Activated T-helper 2 cell treated with anti-CD3 and anti-CD28 coated beads, Interferon-gamma antibody, Interleukin-2, Interleukin-4, amounts not matched to agents 10 μg/mL and 5 μg/mL and 100 μg/mL, durations not matched to agents 14 hours and 24 hours and 36 hours (primary cell): Measurements from ENCODE around the gene FAM83E. TPM values are rescaled to one million over a fixed set of nuclear protein-coding genes. Genes with fewer than 3 reads are reported as not detected.

Experiments
- DNase-seq: peaks from one replicate; pipeline ENCODE4 v3.0.0; 2021; ENCODE audit warnings: low spot score
- H3K27ac Mint-ChIP-seq: one replicate; pipeline ENCODE4 v1.8.0; 2021; ENCODE audit warnings: mixed read lengths
- H3K27me3 Mint-ChIP-seq: one replicate; pipeline ENCODE4 v1.8.0; 2021; ENCODE audit warnings: low read depth, mixed read lengths
- H3K36me3 Mint-ChIP-seq: one replicate; pipeline ENCODE4 v1.8.0; 2021; ENCODE audit warnings: low read depth, mixed read lengths
- H3K4me1 Mint-ChIP-seq: one replicate; pipeline ENCODE4 v1.8.0; 2021; ENCODE audit warnings: low read depth, mixed read lengths
- H3K4me3 Mint-ChIP-seq: one replicate; pipeline ENCODE4 v1.8.0; 2021; ENCODE audit warnings: low read depth, mild to moderate bottlenecking, moderate library complexity, mixed read lengths
- H3K9me3 Mint-ChIP-seq: one replicate; pipeline ENCODE4 v1.8.0; 2021; ENCODE audit warnings: mixed read lengths
- intact Hi-C: fragments of 100-400 bp; cut with micrococcal nuclease; formaldehyde crosslinking; loops from one replicate; pipeline ENCODE4 v1.15.1; 2023
- total RNA-seq: library from RNA; stranded (reverse); gene quantifications from 2 replicates; pipeline ENCODE4 v1.2.3, GENCODE V29; 2022

FAM83E gene
- total RNA-seq, 1 donor from 2014 or later = 4.3 TPM

GRCh38 chr19:48565090-48565489 is 49.8 kb downstream of the FAM83E start:
- intact Hi-C loops = no loop called here
- Mint-ChIP-seq H3K4me3 (no peak overlapping the region), H3K36me3 (no peaks in the 10 kb centered on the region), H3K9me3 (no peaks in the 10 kb centered on the region), H3K27ac (no peak overlapping the region), H3K4me1 (no peaks in the 10 kb centered on the region), H3K27me3 (peaks cover 2% of the 10 kb centered on the region)
- no peak for DNase-seq

Other genes starting within 250 kb of the FAM83E start
- gene KDELR1, start 223.5 kb downstream of the FAM83E start, total RNA-seq = 80.2 and 87.8 TPM in 2 replicates
- 0.34 and 0.39 TPM in 2 replicates for gene GRIN2D, start 221.4 kb downstream of the FAM83E start, total RNA-seq
- 77.6 and 77.8 TPM in 2 replicates for gene GRWD1, start 169.1 kb downstream of the FAM83E start, total RNA-seq
- gene KCNJ14, start 159.5 kb downstream of the FAM83E start, total RNA-seq = 2.0 and 2.1 TPM in 2 replicates
- gene CYTH2, start 145.7 kb downstream of the FAM83E start, total RNA-seq = 37.7 and 38.6 TPM in 2 replicates
- gene LMTK3, start 103.2 kb downstream of the FAM83E start, total RNA-seq = 3.1 and 5.1 TPM in 2 replicates
- not detected in 2 replicates for gene SULT2B1, start 62.9 kb downstream of the FAM83E start, total RNA-seq
- gene SPACA4, start 8.3 kb downstream of the FAM83E start, total RNA-seq = not detected in 2 replicates
- gene RPL18, start 4.1 kb upstream of the FAM83E start, total RNA-seq = 1,853 and 1,861 TPM in 2 replicates
- 34.3 and 35.0 TPM in 2 replicates for gene SPHK2, start 4.4 kb upstream of the FAM83E start, total RNA-seq
- gene DBP, start 22.3 kb upstream of the FAM83E start, total RNA-seq = 7.3 and 7.9 TPM in 2 replicates
- 5.4 and 6.5 TPM in 2 replicates for gene CA11, start 31.1 kb upstream of the FAM83E start, total RNA-seq
- 0.46 and 0.55 TPM in 2 replicates for gene NTN5, start 57.9 kb upstream of the FAM83E start, total RNA-seq
- not detected in 2 replicates for gene FUT2, start 80.9 kb upstream of the FAM83E start, total RNA-seq
- gene MAMSTR, start 104.6 kb upstream of the FAM83E start, total RNA-seq = 1.2 and 1.3 TPM in 2 replicates
- 0.57 and 1.0 TPM in 2 replicates for gene RASIP1, start 125.5 kb upstream of the FAM83E start, total RNA-seq
- 0.21 TPM in 1 of 2 replicates, not detected in the other for gene IZUMO1, start 131.8 kb upstream of the FAM83E start, total RNA-seq
- 0.27 and 0.64 TPM in 2 replicates for gene FUT1, start 137.6 kb upstream of the FAM83E start, total RNA-seq
- not detected in 2 replicates for gene FGF21, start 140.4 kb upstream of the FAM83E start, total RNA-seq
- gene BCAT2, start 196.0 kb upstream of the FAM83E start, total RNA-seq = 87.9 and 88.9 TPM in 2 replicates
- 0.57 and 0.89 TPM in 2 replicates for gene HSD17B14, start 221.4 kb upstream of the FAM83E start, total RNA-seq